Epithelial cell of prostate (primary cell): ENCODE measurements around the gene HDAC10.

ENCODE experiments used
- DNase-seq: peaks from one replicate; pipeline ENCODE4 v3.0.0-alpha.2; 2011; ENCODE audit warnings: low read depth, low spot score
- H3K27ac ChIP-seq: fragments of 450-650 bp; 2 replicates; pipeline ENCODE4 v1.5.1; 2017; ENCODE audit warnings: mild to moderate bottlenecking

The HDAC10 gene

DNA sequence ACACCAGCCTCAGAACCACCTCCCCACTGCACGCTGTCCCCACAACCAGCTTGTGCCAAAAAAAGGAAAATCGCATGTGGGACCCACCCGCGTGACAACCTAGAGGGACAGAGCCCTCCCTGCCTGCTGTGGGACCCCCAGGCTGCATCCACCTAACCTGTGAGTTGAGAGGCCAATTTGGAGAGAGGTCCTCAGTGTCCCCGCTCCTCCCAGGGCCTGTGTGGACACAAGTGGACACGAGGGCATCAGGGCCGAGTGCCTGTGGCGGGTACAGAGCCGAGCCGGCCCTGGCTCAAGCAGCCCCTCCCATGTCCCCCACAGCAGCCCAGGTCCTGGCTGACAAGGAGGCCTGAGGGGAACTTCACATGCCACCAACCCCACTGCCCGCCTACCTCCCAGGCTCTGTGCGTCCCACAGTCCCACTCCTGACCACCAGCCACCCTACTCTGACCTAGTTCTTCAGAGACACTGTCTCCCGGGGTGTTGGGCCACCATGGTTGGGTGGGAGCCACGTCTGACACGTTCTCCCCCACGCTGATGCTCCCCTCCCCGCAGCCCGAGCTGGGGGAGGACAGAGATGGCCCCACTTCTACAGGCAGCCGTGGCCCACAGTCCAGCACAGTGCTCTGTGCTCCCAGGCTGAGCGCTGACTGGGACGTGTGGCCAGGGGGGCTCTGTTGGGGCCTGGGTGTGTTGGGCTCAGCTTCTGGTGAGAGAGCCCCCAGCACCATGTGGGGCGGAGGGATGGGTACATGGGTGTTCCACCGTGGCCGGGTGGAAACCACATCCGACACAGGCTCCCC lies 31.1 kb downstream of the HDAC10 start:
- DNase-seq = no peak
- no peak overlapping the region for H3K27ac ChIP-seq

DNA sequence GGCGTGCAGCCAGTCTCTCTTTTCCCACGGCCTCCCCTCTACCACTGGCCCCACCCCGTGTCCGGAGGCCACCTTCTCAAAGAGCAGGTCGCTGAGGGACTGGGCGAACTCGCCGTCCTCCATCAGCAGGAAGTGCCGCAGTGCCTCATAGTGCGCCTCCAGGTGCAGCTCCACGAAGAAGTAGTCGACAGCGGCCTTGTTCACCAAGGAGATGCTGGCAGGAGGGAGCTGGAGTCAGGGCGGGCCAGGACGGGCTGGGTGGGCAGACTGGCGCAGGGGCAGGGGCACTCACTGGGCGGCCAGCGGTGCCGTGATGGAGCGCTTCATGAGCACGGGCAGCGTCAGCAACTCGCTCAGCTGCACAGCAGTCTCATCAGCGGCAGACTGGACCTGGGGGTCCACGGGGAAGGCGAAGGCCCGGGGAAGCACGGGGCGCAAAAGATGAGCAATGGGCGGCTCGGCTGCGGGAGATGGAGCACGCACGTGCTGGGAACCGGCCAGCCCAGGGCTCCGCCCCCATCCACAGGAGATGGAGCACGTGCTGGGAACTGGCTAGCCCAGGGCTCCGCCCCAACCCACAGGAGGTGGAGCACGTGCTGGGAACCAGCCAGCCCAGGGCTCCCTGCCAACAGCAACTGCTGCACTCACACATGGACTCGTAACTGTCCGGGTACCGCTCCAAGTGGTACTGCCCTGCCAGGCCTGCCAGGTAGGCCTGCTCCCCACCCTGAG lies 31.9 kb downstream of the HDAC10 start:
- H3K27ac ChIP-seq = no peak overlapping the region
- peak; percentile 33 for DNase-seq

DNA sequence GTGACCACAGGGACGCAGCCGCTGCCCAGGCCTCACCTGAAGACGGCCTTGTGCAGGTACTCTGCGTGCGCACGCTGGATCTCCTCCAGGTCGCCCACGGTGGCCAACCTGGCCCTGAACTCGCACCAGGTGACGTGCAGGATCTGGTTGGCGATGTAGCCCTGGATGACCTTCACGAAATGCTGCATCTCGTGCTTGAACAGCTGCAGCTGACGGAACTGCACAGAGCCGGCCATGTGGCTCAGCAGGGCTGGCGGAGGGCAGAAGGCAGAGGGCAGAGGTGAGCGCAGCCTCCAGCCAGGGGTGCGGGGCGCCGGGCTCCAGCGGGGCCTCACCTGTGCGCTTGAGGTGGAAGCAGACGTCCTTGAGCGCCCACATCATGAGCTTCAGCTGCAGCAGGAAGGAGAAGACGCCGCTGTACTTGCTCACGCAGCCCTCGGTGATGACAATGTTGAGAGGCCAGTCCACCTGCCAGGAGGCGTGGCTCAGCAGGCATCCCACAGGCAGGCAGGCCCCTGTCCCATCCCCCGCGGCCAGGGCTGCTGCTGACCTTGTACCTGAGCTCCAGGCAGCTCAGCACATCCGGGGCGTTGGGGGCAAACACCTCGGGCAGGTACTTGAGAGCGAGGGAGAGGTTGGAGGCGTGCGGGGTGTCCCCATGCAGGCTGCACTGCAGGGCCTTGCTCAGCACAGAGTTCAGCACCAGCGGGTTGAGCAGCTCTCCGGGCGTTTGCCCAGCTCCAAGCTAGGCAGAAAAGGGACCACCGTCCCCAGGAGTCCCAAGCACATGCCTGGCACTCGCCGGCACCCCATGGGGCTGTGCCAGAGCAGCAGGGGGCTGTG lies 32.7 kb downstream of the HDAC10 start:
- H3K27ac ChIP-seq = no peak overlapping the region
- DNase-seq = no peak

DNA sequence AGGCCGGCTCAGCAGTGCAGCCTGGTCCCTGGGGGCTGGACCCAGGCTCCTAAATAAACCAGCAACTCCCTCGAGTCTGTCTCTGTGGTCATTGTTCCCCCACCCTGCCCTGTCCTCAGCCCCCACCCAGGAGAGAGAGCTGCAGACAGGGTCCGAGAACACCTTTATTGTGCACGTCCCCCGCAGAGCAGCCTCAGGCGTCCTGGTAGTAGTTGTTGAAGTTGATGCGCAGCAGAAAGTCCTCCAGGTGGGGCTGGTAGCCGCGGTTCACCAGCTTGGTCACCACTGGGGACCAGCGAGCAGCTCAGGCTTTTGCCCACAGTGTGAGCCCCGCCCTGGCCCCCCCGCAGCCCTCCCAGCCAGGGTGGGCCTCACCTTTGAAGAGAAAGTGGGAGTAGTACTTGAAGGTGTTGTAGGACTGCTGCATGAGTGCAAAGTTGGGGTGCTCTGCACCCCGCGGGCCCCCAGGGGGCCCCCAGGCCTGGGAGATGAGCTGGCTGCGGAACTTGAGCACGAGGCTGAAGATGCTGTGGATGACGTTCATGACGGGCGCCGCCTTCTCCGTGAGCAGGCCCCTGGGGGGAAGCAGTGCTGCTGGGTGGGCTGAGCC lies 33.4 kb downstream of the HDAC10 start:
- DNase-seq = no peak
- no peak overlapping the region for H3K27ac ChIP-seq

DNA sequence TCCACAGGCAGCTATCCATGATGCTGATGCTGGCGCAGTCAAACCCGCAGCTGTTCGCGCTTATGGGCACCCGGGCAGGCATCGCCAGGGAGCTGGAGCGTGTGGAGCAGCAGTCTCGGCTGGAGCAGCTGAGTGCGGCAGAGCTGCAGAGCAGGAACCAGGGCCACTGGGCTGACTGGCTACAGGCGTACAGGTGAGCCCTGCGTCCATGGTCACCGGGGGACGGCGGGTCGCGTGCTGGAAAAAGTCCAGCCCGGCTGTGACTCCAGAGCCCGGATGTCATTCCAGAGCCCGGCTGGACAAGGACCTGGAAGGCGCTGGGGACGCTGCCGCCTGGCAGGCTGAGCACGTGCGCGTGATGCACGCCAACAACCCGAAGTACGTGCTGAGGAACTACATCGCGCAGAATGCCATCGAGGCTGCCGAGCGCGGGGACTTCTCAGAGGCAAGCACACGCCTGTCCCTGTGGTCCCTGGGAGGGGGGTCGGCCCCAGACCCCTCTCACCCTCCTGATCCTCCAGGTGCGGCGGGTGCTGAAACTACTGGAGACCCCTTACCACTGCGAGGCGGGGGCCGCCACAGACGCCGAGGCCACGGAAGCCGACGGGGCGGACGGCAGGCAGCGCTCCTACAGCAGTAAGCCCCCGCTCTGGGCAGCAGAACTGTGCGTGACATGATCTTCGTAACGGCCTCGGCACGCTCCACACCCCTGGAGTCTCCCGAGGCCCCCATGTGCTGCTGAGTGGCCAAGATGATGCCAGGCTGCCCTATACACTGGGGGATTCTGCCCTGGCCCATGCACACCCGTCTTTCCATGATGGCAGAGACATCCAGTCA lies 34.2 kb downstream of the HDAC10 start:
- DNase-seq = no peak
- no peak overlapping the region for H3K27ac ChIP-seq

DNA sequence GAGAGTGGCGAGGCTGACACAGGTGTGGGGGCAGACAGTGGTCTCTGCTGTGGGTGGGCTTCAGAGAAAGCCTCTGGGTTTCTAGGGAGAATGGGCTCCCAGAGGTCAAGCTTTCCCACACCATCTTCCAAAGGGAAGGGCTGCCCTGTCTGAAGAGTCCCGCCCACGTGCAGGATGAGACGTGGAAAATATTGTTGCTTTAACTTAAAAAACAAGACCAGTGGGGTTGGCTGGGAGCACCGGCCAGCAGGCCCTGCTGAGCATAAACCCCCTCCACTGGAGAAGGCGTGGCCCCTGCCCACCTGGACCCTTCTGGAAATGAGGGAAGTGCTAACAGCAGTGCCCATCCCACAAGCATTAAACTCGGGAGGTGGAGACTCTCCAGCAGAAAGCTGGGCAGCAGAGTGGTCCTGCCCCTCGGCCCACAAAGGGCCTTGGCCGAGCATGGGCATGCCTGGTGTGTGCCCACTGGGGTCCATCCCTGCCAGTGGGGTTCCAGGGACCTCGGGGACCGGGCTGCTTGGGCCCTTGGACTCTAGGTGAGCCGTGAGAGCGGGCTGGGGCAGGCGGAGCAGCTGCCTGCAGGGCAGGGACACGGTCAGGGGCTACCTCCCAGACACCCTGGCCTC lies 34.9 kb downstream of the HDAC10 start:
- no peak overlapping the region for H3K27ac ChIP-seq
- no peak for DNase-seq

DNA sequence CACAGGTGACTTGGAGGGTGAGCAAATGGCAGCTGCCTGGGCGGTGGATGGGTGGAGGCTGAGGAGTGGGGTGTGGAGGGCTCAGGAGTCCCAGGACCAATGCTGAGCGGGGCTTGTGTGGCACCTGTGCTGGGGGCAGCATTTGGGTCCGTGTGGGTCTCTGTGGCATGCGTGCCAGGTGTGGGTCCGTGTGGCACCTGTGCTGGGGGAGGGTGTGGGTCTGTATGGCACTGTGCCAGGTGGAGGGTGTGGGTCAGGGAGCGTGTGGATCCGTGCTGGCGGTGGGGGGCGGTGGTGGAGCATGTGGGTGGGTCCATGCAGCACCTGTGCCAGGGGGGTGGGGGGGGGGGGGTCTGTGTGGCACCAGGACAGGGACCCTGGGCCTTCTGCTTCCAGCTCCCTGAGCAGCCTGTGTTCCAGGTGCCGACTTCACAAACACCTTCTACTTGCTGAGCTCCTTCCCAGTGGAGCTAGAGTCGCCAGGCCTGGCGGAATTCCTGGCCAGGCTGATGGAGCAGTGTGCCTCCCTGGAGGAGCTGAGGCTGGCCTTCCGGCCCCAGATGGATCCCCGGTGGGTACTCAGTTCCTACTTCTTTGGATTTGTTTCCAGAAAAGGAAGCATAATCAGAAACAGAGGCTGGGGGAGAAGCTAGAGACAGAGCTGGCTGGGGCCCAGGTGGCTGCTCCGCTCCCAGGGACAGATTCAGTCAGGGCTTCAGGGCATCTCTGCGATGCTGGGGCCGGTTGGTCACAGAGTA lies 35.6 kb downstream of the HDAC10 start:
- no peak for DNase-seq
- no peak overlapping the region for H3K27ac ChIP-seq

DNA sequence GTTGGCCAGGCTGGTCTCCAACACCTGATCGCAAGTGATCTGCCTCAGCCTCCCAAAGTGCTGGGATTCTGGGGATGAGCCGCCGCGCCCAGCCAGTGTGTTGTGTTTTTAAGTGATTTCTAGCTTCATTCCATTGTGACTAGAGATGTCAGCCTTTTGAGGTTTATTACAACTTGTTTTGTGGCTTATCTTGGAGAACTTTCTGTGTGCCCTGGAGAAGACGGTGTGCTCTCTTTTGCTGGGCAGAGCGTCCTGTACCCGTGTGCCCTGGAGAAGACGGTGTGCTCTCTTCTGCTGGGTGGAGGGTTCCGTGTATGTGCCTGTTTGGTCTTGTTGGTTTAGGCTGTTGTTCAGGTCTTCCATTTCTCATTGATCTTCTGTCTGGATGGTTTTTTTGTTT lies 37.8 kb downstream of the HDAC10 start:
- no peak overlapping the region for H3K27ac ChIP-seq
- DNase-seq = no peak

DNA sequence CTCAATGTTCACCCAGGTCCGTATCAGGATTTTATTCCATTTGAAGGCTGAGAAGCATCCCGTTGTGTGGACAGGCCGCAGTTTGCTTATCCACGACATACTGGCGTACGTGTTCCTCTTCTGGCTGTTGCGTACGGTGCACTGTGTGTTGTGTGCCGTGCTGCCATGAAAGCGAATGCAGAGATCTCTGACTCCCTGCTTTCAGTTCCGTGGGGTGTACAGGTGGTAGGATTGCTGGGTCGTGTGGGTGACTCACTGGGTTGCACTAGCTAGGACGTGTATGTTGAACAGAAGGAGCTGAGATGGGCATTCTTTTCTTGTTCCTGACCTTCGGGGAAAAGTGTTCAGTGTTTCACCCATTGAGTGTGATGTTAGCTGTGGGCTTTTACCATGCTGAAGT lies 39.9 kb downstream of the HDAC10 start:
- no peak for DNase-seq
- no peak overlapping the region for H3K27ac ChIP-seq

DNA sequence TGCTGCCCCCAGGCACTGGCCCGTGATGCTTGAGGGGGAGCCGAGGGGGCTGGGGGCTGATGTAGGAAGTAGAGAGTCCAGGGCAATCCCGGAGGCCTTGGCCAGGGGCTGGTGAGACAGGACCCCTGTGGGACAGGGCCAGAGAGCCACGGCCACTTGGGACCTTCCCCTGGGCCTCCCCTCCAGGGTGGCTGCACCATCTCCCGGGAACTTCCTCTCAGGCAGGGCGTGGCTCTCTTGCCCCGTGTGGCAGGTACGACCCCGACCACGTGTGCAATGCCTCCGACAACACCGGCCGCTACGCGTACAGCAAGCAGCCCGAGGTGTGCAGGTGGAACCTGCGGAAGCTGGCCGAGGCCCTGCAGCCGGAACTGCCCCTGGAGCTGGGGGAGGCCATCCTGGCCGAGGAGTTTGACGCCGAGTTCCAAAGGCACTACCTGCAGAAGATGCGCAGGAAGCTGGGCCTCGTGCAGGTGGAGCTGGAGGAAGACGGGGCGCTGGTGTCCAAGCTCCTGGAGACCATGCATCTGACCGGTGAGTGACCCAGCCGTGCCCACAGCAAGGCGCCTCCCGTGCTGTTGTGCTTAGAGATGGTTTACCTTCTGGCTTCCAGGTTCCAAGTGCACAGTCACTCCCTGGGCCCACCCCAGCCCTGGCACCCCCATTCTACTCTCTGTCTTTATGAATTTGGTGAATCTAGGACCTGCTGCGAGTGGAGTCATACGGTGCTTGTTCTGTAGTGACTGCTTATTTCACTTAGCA lies 40.5 kb downstream of the HDAC10 start:
- H3K27ac ChIP-seq = no peak overlapping the region
- no peak for DNase-seq

DNA sequence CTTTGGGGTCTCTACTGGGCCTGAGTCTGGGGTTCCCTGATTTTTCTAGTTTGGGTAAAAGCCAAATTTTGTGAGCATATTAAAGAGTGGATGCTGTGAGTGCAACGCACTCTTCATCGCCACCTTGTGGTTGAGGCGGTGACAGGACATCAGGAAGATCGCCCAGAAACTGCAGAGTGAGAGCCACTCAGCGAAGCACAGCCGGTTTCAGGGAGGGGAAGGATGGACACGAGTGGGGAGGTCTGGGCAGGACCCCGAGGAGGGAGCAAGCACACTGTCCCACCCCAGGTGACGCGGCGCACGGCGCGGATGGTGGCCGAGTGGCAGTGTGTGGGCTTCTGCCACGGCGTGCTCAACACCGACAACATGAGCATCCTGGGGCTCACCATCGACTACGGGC lies 41.2 kb downstream of the HDAC10 start:
- no peak overlapping the region for H3K27ac ChIP-seq
- no peak for DNase-seq

DNA sequence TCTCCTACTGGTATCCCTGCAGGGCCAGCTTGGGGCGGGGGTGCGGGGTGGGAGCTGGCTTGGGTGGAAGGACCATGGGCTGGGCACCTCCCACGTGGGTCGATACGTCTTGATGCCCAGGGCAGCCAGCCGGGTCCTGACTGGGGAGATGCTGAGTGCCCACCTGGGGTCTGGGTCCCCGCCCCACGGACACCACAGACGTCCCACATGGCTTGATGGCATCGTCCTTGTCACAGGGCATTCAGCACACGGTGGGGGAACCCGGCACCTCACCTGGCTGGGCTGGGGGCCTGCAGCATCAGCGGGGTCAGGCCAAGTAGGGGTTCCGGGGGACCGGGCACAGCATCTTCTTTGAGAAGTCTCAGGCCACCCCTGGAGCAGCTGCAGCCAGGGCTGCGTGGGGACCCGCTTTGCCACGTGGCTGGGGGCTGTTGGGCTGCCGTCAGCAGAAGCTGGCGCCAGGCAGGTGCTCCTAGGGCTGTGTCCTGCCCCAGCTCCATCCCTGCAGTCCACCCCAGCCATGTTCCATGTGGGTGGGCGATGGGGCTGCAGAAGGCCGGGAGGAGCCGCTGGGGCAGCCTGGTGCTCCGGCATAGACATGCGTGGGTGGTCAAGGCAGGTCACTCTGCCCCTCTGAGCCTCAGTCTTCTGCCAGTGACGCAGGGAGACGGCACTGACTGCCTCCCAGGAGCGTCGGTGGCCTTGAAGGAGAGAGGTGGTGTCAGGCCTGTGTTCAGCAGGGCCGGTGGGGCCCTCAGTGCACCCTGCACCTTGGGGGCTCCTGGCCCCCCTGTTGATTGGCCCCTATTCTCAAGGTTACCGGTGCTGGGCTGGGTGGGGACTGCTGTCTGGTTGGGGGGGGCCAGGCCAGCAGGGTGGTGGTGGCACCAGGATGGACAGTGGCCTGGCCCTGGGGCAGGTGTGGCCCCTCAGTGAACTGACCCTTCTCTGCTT lies 41.8 kb downstream of the HDAC10 start:
- DNase-seq = no peak
- H3K27ac ChIP-seq = no peak overlapping the region

DNA sequence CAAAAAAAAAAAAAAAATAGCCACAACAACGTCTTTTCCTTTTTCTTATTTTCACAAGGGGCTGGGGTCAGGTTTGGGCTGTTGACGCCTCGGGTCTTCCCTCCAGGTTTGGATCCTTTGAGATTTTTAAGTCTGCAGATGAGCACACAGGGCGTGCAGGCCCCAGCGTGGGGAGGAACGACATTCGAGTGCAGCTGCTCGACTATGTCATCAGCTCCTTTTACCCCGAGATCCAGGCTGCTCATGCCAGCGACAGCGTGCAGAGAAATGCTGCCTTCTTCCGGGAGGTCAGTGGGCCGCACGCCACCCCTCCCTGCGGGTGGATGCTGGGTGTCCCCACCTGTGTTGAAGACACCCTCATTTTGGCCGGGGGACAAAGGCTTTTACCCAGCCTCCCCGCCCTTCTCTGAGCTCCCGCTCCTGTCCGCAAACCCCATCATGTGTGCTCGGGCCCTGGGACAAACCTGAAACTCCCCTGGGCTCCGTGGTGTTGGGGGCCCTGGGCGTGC lies 42.6 kb downstream of the HDAC10 start:
- H3K27ac ChIP-seq = no peak overlapping the region
- DNase-seq = no peak

DNA sequence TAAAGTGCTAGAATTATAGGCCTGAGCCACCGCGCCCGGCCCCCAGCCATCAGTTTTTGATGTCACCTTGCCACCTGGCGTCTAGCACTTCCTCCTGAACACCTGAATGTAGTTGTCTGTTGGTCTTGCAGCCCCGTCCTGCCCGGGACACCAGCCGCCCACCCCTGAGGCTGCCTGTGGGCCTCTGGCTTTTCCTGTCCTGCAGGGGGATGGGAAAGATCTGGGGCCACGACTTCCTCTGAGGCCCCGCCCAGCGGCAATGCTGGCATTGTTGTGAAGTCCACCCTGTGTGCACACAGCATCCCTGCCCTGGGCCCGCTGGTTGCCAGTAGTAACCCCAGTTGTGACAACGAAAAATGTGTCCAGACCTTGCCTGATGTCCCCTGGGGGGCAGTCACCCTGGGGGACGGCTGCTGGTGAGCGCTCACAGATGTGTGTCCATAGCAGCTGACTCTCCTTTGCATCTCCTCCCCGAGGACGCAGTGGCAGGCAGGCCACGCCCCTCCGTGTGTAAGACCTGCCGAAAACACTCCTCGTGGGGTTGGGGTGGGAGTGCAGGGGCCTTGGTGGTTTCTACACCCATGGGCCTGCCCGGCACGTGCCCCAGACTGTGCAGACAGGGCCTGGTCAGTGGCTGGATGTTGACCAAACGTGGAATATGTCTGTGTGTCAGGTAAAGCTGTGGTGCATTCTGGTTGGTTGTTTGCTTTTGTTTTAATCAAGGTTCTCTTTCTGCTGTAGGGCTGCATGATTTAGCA lies 43.5 kb downstream of the HDAC10 start:
- no peak for DNase-seq
- H3K27ac ChIP-seq = no peak overlapping the region

DNA sequence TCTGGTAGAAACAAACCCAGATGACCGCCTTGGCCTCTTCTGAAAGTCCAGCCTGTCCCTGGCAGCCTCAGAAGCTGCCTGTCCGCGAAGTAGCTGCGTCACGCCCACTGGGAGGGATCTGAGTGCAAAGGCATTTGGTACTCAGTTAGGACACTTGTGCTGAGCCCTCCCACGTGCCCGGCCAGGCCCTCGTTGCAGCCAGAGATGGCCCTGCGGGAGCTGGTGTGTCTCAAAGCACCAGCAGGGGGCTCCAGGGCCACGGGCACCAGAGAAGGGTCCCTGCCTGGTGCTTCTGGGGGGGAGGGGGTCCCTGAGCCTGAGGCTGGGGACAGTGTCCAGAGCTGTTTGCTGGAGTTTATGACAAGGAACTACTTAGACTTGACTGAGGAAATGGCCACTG lies 44.5 kb downstream of the HDAC10 start:
- DNase-seq = no peak
- no peak overlapping the region for H3K27ac ChIP-seq
